ENCODE measurements around the gene GLIPR2. TPM values are rescaled to one million over a fixed set of nuclear protein-coding genes. Genes with fewer than 3 reads are reported as not detected.

Gene GLIPR2
- total and polyA plus RNA-seq, 2 donors (not counting 3 experiments of a cell fraction or from before 2014, with no cell fraction given), result 22.0 to 42.4 TPM

GRCh38 chr9:36088020-36088419 is 48.5 kb upstream of the GLIPR2 start:
- Histone ChIP-seq H3K4me1 (ENCODE audit: control insufficient read depth, extremely low read depth, insufficient read depth, low read length) (peaks cover 18% of the 10 kb centered on the region), H3K4me3 (replicated peaks in 1 of 3; ENCODE audit: insufficient read depth in 1 of 3, low read depth in 1 of 3, low read length in 3 of 3) (no peak overlapping the region), H3K27me3 (ENCODE audit: control insufficient read depth in 2 of 2, insufficient read depth in 2 of 2, low read length in 2 of 2) (no peaks in the 10 kb centered on the region), H3K9me3 (replicated peaks; ENCODE audit: control insufficient read depth, insufficient read depth, low read length) (no peaks in the 10 kb centered on the region), H3K9ac (replicated peaks; ENCODE audit: extremely low read depth, insufficient read depth, low read length) (no peak overlapping the region), H2AFZ (ENCODE audit: low read depth, low read length) (no peak overlapping the region), H3K9me1 (replicated peaks; ENCODE audit: control insufficient read depth, extremely low read depth, insufficient read depth, low read length) (no peaks in the 10 kb centered on the region), H3K27ac (ENCODE audit: insufficient read depth, low read depth, low read length) (no peak overlapping the region), H4K20me1 (replicated peaks; ENCODE audit: control insufficient read depth, extremely low read depth, insufficient read depth, low read length) (no peaks in the 10 kb centered on the region), H3K79me2 (ENCODE audit: control insufficient read depth, insufficient read depth, low read length) (no peaks in the 10 kb centered on the region), H3K36me3 (ENCODE audit: control insufficient read depth in 2 of 2, extremely low read depth in 1 of 2, insufficient read depth in 2 of 2, low read length in 2 of 2) (no peaks in the 10 kb centered on the region), H3K4me2 (ENCODE audit: insufficient read depth, low read length) (no peak overlapping the region)
- dilution Hi-C loops (cut with MboI; ENCODE audit: extremely low pct_ligation_motif_present, low sequenced_read_pairs), result no loop called here
- ChIA-PET POLR2A (interaction anchor here (0.6 kb wide), 1 partner anchor 306 kb away, joined by 4 read pairs; no protein-coding TSS in a partner anchor), CTCF (interaction anchor here (0.6 to 1.7 kb wide), 3 partner anchors 14 to 80 kb away, joined by 3 to 6 read pairs (median 3); no protein-coding TSS in a partner anchor)
- no peak for DNase-seq (ENCODE audit: low read depth, low spot score)
- BruUV-seq (replicated peaks), result no TSS peak
- no peak for FAIRE-seq
- TF ChIP-seq MYC (IDR thresholded peaks at IDR 0.05; ENCODE audit: low read depth, low read length) (no peak), EZH2 (IDR thresholded peaks at IDR 0.05; ENCODE audit: borderline replicate concordance, low read depth, low read length, severe bottlenecking) (no peak), JUN (IDR thresholded peaks at IDR 0.05; ENCODE audit: borderline replicate concordance, insufficient read depth, insufficient read length, low read depth) (no peak), CTCF (IDR thresholded peaks at IDR 0.05; ENCODE audit: extremely low read depth in 1 of 2, insufficient read depth in 1 of 2, low read depth in 1 of 2, low read length in 2 of 2) (no peak), GATA2 (IDR thresholded peaks at IDR 0.05; ENCODE audit: insufficient read depth, insufficient read length, low read depth, low read length) (no peak), FOS (IDR thresholded peaks at IDR 0.05; ENCODE audit: borderline replicate concordance, insufficient read depth, low read length) (no peak), POLR2A (IDR thresholded peaks at IDR 0.05; ENCODE audit: low read depth, low read length) (no peak), POLR2AphosphoS5 (IDR thresholded peaks at IDR 0.05; ENCODE audit: insufficient read depth, low read depth, low read length) (no peak)
- TF ChIP-seq, protein P1, sequence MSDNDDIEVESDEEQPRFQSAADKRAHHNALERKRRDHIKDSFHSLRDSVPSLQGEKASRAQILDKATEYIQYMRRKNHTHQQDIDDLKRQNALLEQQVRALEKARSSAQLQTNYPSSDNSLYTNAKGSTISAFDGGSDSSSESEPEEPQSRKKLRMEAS (IDR thresholded peaks at IDR 0.05; ENCODE audit: insufficient read depth, insufficient read length), result no peak
- intact Hi-C loops (cut with micrococcal nuclease), result no loop called here
